ENCODE measurements around the gene RAE1. TPM values are rescaled to one million over a fixed set of nuclear protein-coding genes. Genes with fewer than 3 reads are reported as not detected.

The RAE1 gene
- total RNA-seq, 6 experiments from 2014 or later = 25.1 to 31.4 (median 28.3) TPM

- Mint-ChIP-seq H3K9me3 (no peaks in the 10 kb centered on the region), H3K4me3 (no peak overlapping the region), H3K27ac (no peak overlapping the region), H3K4me1 (ENCODE audit: low read depth) (no peaks in the 10 kb centered on the region), H3K27me3 (ENCODE audit: insufficient read depth) (peaks cover 25% of the 10 kb centered on the region), H3K36me3 (ENCODE audit: low read depth) (no peaks in the 10 kb centered on the region)
- no peak for DNase-seq
- no peak for TF ChIP-seq CTCF (IDR thresholded peaks at IDR 0.05)
Measured at GRCh38 chr20:57310821-57311514, 40.1 kb upstream of the RAE1 start.

GRCh38 chr20:57312138-57312537, 38.9 kb upstream of the RAE1 start:
- Mint-ChIP-seq H3K27ac (no peak overlapping the region), H3K9me3 (no peaks in the 10 kb centered on the region), H3K36me3 (ENCODE audit: low read depth) (no peaks in the 10 kb centered on the region), H3K4me3 (no peak overlapping the region), H3K27me3 (ENCODE audit: insufficient read depth) (peaks cover 22% of the 10 kb centered on the region), H3K4me1 (ENCODE audit: low read depth) (no peaks in the 10 kb centered on the region)
- no peak for TF ChIP-seq CTCF (IDR thresholded peaks at IDR 0.05)
- no peak for DNase-seq

- no peak for TF ChIP-seq CTCF (IDR thresholded peaks at IDR 0.05)
- no peak overlapping the region for H3K27ac Mint-ChIP-seq
- no peaks in the 10 kb centered on the region for H3K4me1 Mint-ChIP-seq (ENCODE audit: low read depth)
Measured at GRCh38 chr20:57313230-57313629, 37.8 kb upstream of the RAE1 start.

GRCh38 chr20:57313951-57314350, 37.1 kb upstream of the RAE1 start:
- Mint-ChIP-seq H3K4me3 (no peak overlapping the region), H3K9me3 (no peaks in the 10 kb centered on the region), H3K27ac (no peak overlapping the region), H3K4me1 (ENCODE audit: low read depth) (no peaks in the 10 kb centered on the region), H3K36me3 (ENCODE audit: low read depth) (no peaks in the 10 kb centered on the region), H3K27me3 (ENCODE audit: insufficient read depth) (peaks cover 25% of the 10 kb centered on the region)
- no peak for DNase-seq
- TF ChIP-seq CTCF (IDR thresholded peaks at IDR 0.05) = no peak

More at GRCh38 chr20:57313230-57313629, 37.8 kb upstream of the RAE1 start:
- no peak overlapping the region for H3K4me3 Mint-ChIP-seq
- no peaks in the 10 kb centered on the region for H3K9me3 Mint-ChIP-seq
- no peak for DNase-seq
- no peaks in the 10 kb centered on the region for H3K36me3 Mint-ChIP-seq (ENCODE audit: low read depth)
- H3K27me3 Mint-ChIP-seq (ENCODE audit: insufficient read depth) = peaks cover 21% of the 10 kb centered on the region

- H3K27ac Mint-ChIP-seq = no peak overlapping the region
- no peaks in the 10 kb centered on the region for H3K4me1 Mint-ChIP-seq (ENCODE audit: low read depth)
- H3K4me3 Mint-ChIP-seq = no peak overlapping the region
- no peaks in the 10 kb centered on the region for H3K9me3 Mint-ChIP-seq
- no peaks in the 10 kb centered on the region for H3K36me3 Mint-ChIP-seq (ENCODE audit: low read depth)
- no peak for DNase-seq
- peaks cover 20% of the 10 kb centered on the region for H3K27me3 Mint-ChIP-seq (ENCODE audit: insufficient read depth)
- no peak for TF ChIP-seq CTCF (IDR thresholded peaks at IDR 0.05)
Measured at GRCh38 chr20:57315083-57315975, 35.7 kb upstream of the RAE1 start.

Measured in HFFc6 (cell line).